T-cell (primary cell): ENCODE results near the gene SCTR. TPM values are rescaled to one million over a fixed set of nuclear protein-coding genes. Genes with fewer than 3 reads are reported as not detected.

Source experiments
- ATAC-seq, 4 experiments: fragments of 200-7000 bp in 3 of 4; fragments of 150-1000 bp in 1 of 4; cut with Tn5 transposase; replicated peaks in 1 of 4; 1 replicate in 3 of 4; 2 replicates in 1 of 4; pipeline ENCODE4 v1.10.0; 2021; ENCODE audit warnings: moderate library complexity in 3 of 4, mild to moderate bottlenecking in 2 of 4, moderate number of reproducible peaks in 1 of 4
- CTCF ChIA-PET, 2 donors: fragments of 300-600 bp; sonication (Branson Sonifier 250); formaldehyde crosslinking; loops; one replicate each; lab custom pipeline; 2022; ENCODE audit warnings: antibody characterized with exemption in 2 of 2; lab: Charles Lee
- POLR2A ChIA-PET, 2 donors: fragments of 300-600 bp; sonication (Branson Sonifier 250); formaldehyde crosslinking; loops; one replicate each; lab custom pipeline; 2022; ENCODE audit warnings: antibody characterized with exemption in 2 of 2; lab: Charles Lee
- DNase-seq, 35 experiments: peaks; one replicate each; pipeline versions ENCODE4 v3.0.0 to v3.0.0-alpha.2; 2013 to 2023
- H3K27ac ChIP-seq: one replicate; pipeline ENCODE4 v1.5.1; 2013; ENCODE audit warnings: low read length
- H3K27me3 ChIP-seq, 2 experiments: replicated peaks in 1 of 2; 1 replicate in 1 of 2; 2 replicates in 1 of 2; pipeline versions ENCODE4 v1.6.1 to v1.7.0; 2013; ENCODE audit warnings: low read length in 1 of 2, mixed read lengths in 1 of 2; ENCODE audit not compliant: control insufficient read depth in 2 of 2, insufficient read depth in 2 of 2; ENCODE audit errors: extremely low read depth in 1 of 2
- H3K36me3 ChIP-seq, 2 donors: 1 replicate in 1 of 2; 2 replicates in 1 of 2; pipeline versions ENCODE4 v1.6.1 to v1.7.0; 2013; ENCODE audit warnings: low read length in 1 of 2; ENCODE audit not compliant: control insufficient read depth in 2 of 2, insufficient read depth in 1 of 2; ENCODE audit errors: extremely low read depth in 1 of 2
- H3K4me1 ChIP-seq, 2 experiments: 1 replicate in 1 of 2; 2 replicates in 1 of 2; pipeline versions ENCODE4 v1.6.1 to v1.7.0; 2013; ENCODE audit warnings: low read length in 2 of 2, mixed read lengths in 1 of 2; ENCODE audit not compliant: insufficient read depth in 2 of 2, control insufficient read depth in 1 of 2; ENCODE audit errors: extremely low read depth in 1 of 2
- H3K4me3 ChIP-seq, 2 donors: 1 replicate in 1 of 2; 2 replicates in 1 of 2; pipeline versions ENCODE4 v1.5.1 to v1.7.0; 2013; ENCODE audit warnings: mild to moderate bottlenecking in 2 of 2, low read length in 1 of 2, moderate library complexity in 1 of 2; ENCODE audit not compliant: control insufficient read depth in 1 of 2; ENCODE audit errors: extremely low read depth in 1 of 2
- H3K9me3 ChIP-seq: 2 replicates; pipeline ENCODE4 v1.7.0; 2013
- H3K27ac Mint-ChIP-seq, 2 donors: one replicate each; pipeline ENCODE4 v1.8.0; 2020 to 2021; ENCODE audit warnings: mild to moderate bottlenecking in 2 of 2, mixed read lengths in 2 of 2
- H3K27me3 Mint-ChIP-seq, 2 donors: one replicate each; pipeline ENCODE4 v1.8.0; 2021 to 2022; ENCODE audit warnings: mixed read lengths in 2 of 2
- H3K36me3 Mint-ChIP-seq: one replicate; pipeline ENCODE4 v1.8.0; 2021; ENCODE audit warnings: mixed read lengths
- H3K4me1 Mint-ChIP-seq, 3 donors: one replicate each; pipeline ENCODE4 v1.8.0; 2020 to 2022; ENCODE audit warnings: mixed read lengths in 3 of 3, mild to moderate bottlenecking in 1 of 3
- H3K4me3 Mint-ChIP-seq, 3 donors: one replicate each; pipeline ENCODE4 v1.8.0; 2020 to 2022; ENCODE audit warnings: mild to moderate bottlenecking in 3 of 3, mixed read lengths in 3 of 3, moderate library complexity in 3 of 3
- H3K9me3 Mint-ChIP-seq, 3 donors: one replicate each; pipeline ENCODE4 v1.8.0; 2020 to 2022; ENCODE audit warnings: mixed read lengths in 3 of 3
- WGBS: methylation state at CpG from one replicate; pipeline ENCODE4 v1.1.5; 2013; ENCODE audit warnings: missing lambda C conversion rate; ENCODE audit not compliant: insufficient coverage; 5-methylcytosine and 5-hydroxymethylcytosine counted together
- total RNA-seq, 35 experiments: library from RNA in 6 of 35; stranded (reverse) in 6 of 35; fragments of 120-200 nt in 1 of 35; gene quantifications; one replicate each; pipeline versions ENCODE4 v1.2.1 to v1.2.4 and lab custom pipeline; 2013 to 2026

The SCTR gene
- total RNA-seq, 5 donors from 2014 or later (not counting 1 experiment from before 2014, with no cell fraction given) = not detected

GRCh38 chr2:119531292-119531691 is 7.0 kb upstream of the SCTR start:
- CTCF ChIA-PET = no interaction called here

GRCh38 chr2:119527999-119528398 is 3.7 kb upstream of the SCTR start:
- Mint-ChIP-seq H3K4me1 (no peaks in the 10 kb centered on the region), H3K27me3 (peaks cover 43 to 47% of the 10 kb centered on the region in 2 donors), H3K9me3 (peaks cover 5 to 18% (median 5%) of the 10 kb centered on the region in 3 donors), H3K27ac (no peak overlapping the region), H3K36me3 (no peaks in the 10 kb centered on the region), H3K4me3 (no peak overlapping the region)
- CTCF ChIA-PET = no interaction called here
- Histone ChIP-seq H3K36me3 (no peaks in the 10 kb centered on the region), H3K4me3 (no peak overlapping the region), H3K4me1 (no peaks in the 10 kb centered on the region), H3K27ac (no peak overlapping the region), H3K27me3 (peaks cover under 1 to 22% of the 10 kb centered on the region in 2 experiments), H3K9me3 (peaks cover 1% of the 10 kb centered on the region)
- POLR2A ChIA-PET = no interaction called here
- no CpG with 5 or more reads among the region's 2 CpGs for WGBS
- DNase-seq = no peak
- ATAC-seq = no peak

More at GRCh38 chr2:119531292-119531691, 7.0 kb upstream of the SCTR start:
- Histone ChIP-seq H3K27ac (no peak overlapping the region), H3K4me1 (no peaks in the 10 kb centered on the region), H3K4me3 (no peak overlapping the region), H3K27me3 (no peaks in the 10 kb centered on the region), H3K9me3 (peaks cover 8% of the 10 kb centered on the region), H3K36me3 (no peaks in the 10 kb centered on the region)
- POLR2A ChIA-PET = no interaction called here
- DNase-seq (no peak), ATAC-seq (no peak)
- Mint-ChIP-seq H3K4me1 (no peaks in the 10 kb centered on the region), H3K36me3 (no peaks in the 10 kb centered on the region), H3K4me3 (no peak overlapping the region), H3K9me3 (peaks cover 8 to 42% (median 24%) of the 10 kb centered on the region in 3 donors), H3K27ac (no peak overlapping the region), H3K27me3 (peaks cover 19 to 27% of the 10 kb centered on the region in 2 donors)
- WGBS = 83% methylated on average over 1 of the region's 3 CpGs

- no peaks in the 10 kb centered on the region for H3K36me3 Mint-ChIP-seq
- WGBS = no CpG with 5 or more reads among the region's 4 CpGs
- H3K9me3 Mint-ChIP-seq = no peaks in the 10 kb centered on the region
- Histone ChIP-seq H3K27me3 (peaks cover 4 to 28% of the 10 kb centered on the region in 2 experiments), H3K27ac (no peak overlapping the region), H3K4me1 (no peaks in the 10 kb centered on the region), H3K9me3 (no peaks in the 10 kb centered on the region), H3K4me3 (no peak overlapping the region), H3K36me3 (no peaks in the 10 kb centered on the region)
- no peak overlapping the region for H3K27ac Mint-ChIP-seq
- no peaks in the 10 kb centered on the region for H3K4me1 Mint-ChIP-seq
- no peak for ATAC-seq
- no peak for DNase-seq
- no peak overlapping the region for H3K4me3 Mint-ChIP-seq
- ChIA-PET CTCF (no interaction called here), POLR2A (no interaction called here)
- peaks cover 46 to 58% of the 10 kb centered on the region in 2 donors for H3K27me3 Mint-ChIP-seq
Measured at GRCh38 chr2:119525614-119526013, 1.3 kb upstream of the SCTR start.

GRCh38 chr2:119523383-119523951 is 816 bp downstream of the SCTR start:
- no peaks in the 10 kb centered on the region for H3K4me1 Mint-ChIP-seq
- Histone ChIP-seq H3K27me3 (peaks cover 4 to 32% of the 10 kb centered on the region in 2 experiments), H3K4me3 (no peak overlapping the region), H3K9me3 (no peaks in the 10 kb centered on the region), H3K36me3 (no peaks in the 10 kb centered on the region), H3K4me1 (no peaks in the 10 kb centered on the region), H3K27ac (no peak overlapping the region)
- WGBS = 13% methylated on average over 12 of the region's 21 CpGs
- no peaks in the 10 kb centered on the region for H3K36me3 Mint-ChIP-seq
- H3K4me3 Mint-ChIP-seq = no peak overlapping the region
- POLR2A ChIA-PET = no interaction called here
- peaks cover 38 to 57% of the 10 kb centered on the region in 2 donors for H3K27me3 Mint-ChIP-seq
- CTCF ChIA-PET = no interaction called here
- H3K9me3 Mint-ChIP-seq = no peaks in the 10 kb centered on the region
- no peak overlapping the region for H3K27ac Mint-ChIP-seq
- no peak for ATAC-seq
- DNase-seq = no peak

- ATAC-seq = no peak
- Histone ChIP-seq H3K36me3 (no peaks in the 10 kb centered on the region), H3K27ac (no peak overlapping the region), H3K27me3 (peaks cover 4 to 34% of the 10 kb centered on the region in 2 experiments), H3K4me1 (no peaks in the 10 kb centered on the region), H3K4me3 (no peak overlapping the region), H3K9me3 (no peaks in the 10 kb centered on the region)
- Mint-ChIP-seq H3K27me3 (peaks cover 42 to 56% of the 10 kb centered on the region in 2 donors), H3K9me3 (no peaks in the 10 kb centered on the region), H3K27ac (no peak overlapping the region), H3K36me3 (no peaks in the 10 kb centered on the region), H3K4me1 (no peaks in the 10 kb centered on the region), H3K4me3 (no peak overlapping the region)
- ChIA-PET CTCF (no interaction called here), POLR2A (no interaction called here)
- 59% methylated on average over 6 of the region's 6 CpGs for WGBS
- no peak for DNase-seq
Measured at GRCh38 chr2:119522671-119523070, 1.6 kb downstream of the SCTR start.

GRCh38 chr2:119521433-119522050 is 2.7 kb downstream of the SCTR start:
- ChIA-PET POLR2A (no interaction called here), CTCF (no interaction called here)
- H3K4me3 Mint-ChIP-seq = no peak overlapping the region
- Histone ChIP-seq H3K36me3 (no peaks in the 10 kb centered on the region), H3K4me1 (no peaks in the 10 kb centered on the region), H3K27ac (no peak overlapping the region), H3K27me3 (peaks cover 4 to 39% of the 10 kb centered on the region in 2 experiments), H3K4me3 (no peak overlapping the region), H3K9me3 (no peaks in the 10 kb centered on the region)
- H3K9me3 Mint-ChIP-seq = no peaks in the 10 kb centered on the region
- ATAC-seq = no peak
- H3K36me3 Mint-ChIP-seq = no peaks in the 10 kb centered on the region
- no peak for DNase-seq
- peaks cover 41 to 54% of the 10 kb centered on the region in 2 donors for H3K27me3 Mint-ChIP-seq
- no peaks in the 10 kb centered on the region for H3K4me1 Mint-ChIP-seq
- no peak overlapping the region for H3K27ac Mint-ChIP-seq
- 93% methylated on average over 6 of the region's 11 CpGs for WGBS
